OCI-LY7 (cell line): ENCODE results near the gene SLC66A3. TPM values are rescaled to one million over a fixed set of nuclear protein-coding genes. Genes with fewer than 3 reads are reported as not detected.

Experiments used
- BruUV-seq: library from RNA; stranded (reverse); fragments of 400-500 nt; replicated peaks from 2 replicates; lab custom pipeline; 2021; lab: Mats Ljungman, UMichigan
- CTCF ChIA-PET: fragments of 300-600 bp; sonication (Branson Sonifier 250); formaldehyde crosslinking; loops from one replicate; lab custom pipeline; 2022; ENCODE audit warnings: antibody characterized with exemption; ENCODE audit not compliant: unreplicated experiment; lab: Charles Lee
- POLR2A ChIA-PET: fragments of 300-600 bp; sonication (Branson Sonifier 250); formaldehyde crosslinking; loops from one replicate; lab custom pipeline; 2022; ENCODE audit warnings: antibody characterized with exemption; lab: Charles Lee
- DNase-seq: peaks from one replicate; pipeline ENCODE4 v3.0.0-alpha.2; 2015; ENCODE audit warnings: low spot score
- H2AFZ ChIP-seq: fragments of 200-600 bp; sonication (generic), shearing (Covaris generic); 2 replicates; pipeline ENCODE4 v1.6.1; 2014; ENCODE audit warnings: mild to moderate bottlenecking, antibody characterized with exemption, low read length, moderate library complexity
- H3K27ac ChIP-seq: fragments of 200-600 bp; sonication (generic); 2 replicates; pipeline ENCODE4 v1.5.1; 2014; ENCODE audit warnings: mixed run types, low read depth, mild to moderate bottlenecking, moderate library complexity, low read length, inconsistent platforms; ENCODE audit not compliant: poor library complexity, severe bottlenecking
- H3K36me3 ChIP-seq: fragments of 200-600 bp; sonication (generic); 2 replicates; pipeline ENCODE4 v1.6.1; 2014; ENCODE audit warnings: mild to moderate bottlenecking, antibody characterized with exemption, low read length, moderate library complexity, mixed read lengths; ENCODE audit not compliant: insufficient read depth
- H3K4me1 ChIP-seq: fragments of 200-600 bp; sonication (generic); 2 replicates; pipeline ENCODE4 v1.5.1; 2014; ENCODE audit warnings: mild to moderate bottlenecking, low read length; ENCODE audit not compliant: insufficient read depth, poor library complexity, severe bottlenecking
- H3K4me2 ChIP-seq: fragments of 200-600 bp; sonication (generic); 2 replicates; pipeline ENCODE4 v1.6.1; 2014; ENCODE audit warnings: mild to moderate bottlenecking, low read length
- H3K4me3 ChIP-seq: fragments of 200-600 bp; sonication (generic); 2 replicates; pipeline ENCODE4 v1.5.1; 2014; ENCODE audit warnings: mild to moderate bottlenecking, low read depth, low read length; ENCODE audit not compliant: poor library complexity, severe bottlenecking
- H3K79me2 ChIP-seq: fragments of 200-600 bp; sonication (generic); 2 replicates; pipeline ENCODE4 v1.6.1; 2016; ENCODE audit warnings: low read depth, mild to moderate bottlenecking, low read length, moderate library complexity, mixed read lengths; ENCODE audit not compliant: insufficient read depth
- H3K9me2 ChIP-seq: fragments of 200-600 bp; sonication (generic); 2 replicates; pipeline ENCODE4 v1.6.1; 2016; ENCODE audit warnings: mild to moderate bottlenecking, low read length, mixed read lengths; ENCODE audit not compliant: insufficient read depth
- H3K9me3 ChIP-seq: fragments of 200-600 bp; sonication (generic); 2 replicates; pipeline ENCODE4 v1.6.1; 2014; ENCODE audit warnings: mild to moderate bottlenecking, mixed run types, low read length, mixed read lengths
- H4K20me1 ChIP-seq: fragments of 200-600 bp; sonication (generic); 2 replicates; pipeline ENCODE4 v1.6.1; 2014; ENCODE audit warnings: mild to moderate bottlenecking, antibody characterized with exemption, low read length, moderate library complexity, mixed read lengths; ENCODE audit not compliant: insufficient read depth
- CTCF ChIP-seq: fragments of 200-600 bp; sonication (generic); conservative IDR thresholded peaks from 2 replicates; pipeline ENCODE4 v1.5.1; 2014; ENCODE audit warnings: mild to moderate bottlenecking, antibody characterized with exemption, low read length, moderate library complexity, mixed read lengths
- EZH2phosphoT487 ChIP-seq: fragments of 200-600 bp; sonication (generic); IDR thresholded peaks from 2 replicates; pipeline ENCODE4 v1.6.1; 2018; ENCODE audit warnings: low read depth, borderline replicate concordance, mild to moderate bottlenecking, mixed run types, antibody characterized with exemption, low read length, moderate library complexity, mixed read lengths
- intact Hi-C: fragments of 100-400 bp; cut with micrococcal nuclease; formaldehyde crosslinking; loops from one replicate; pipeline ENCODE4 v1.10.0; 2022; ENCODE audit not compliant: unreplicated experiment
- total RNA-seq, 2 experiments: library from RNA; depleted of rRNA in 1 of 2; stranded (reverse); fragments of >200 nt in 1 of 2; shearing (Covaris generic) in 1 of 2; gene quantifications; 2 replicates each; pipeline ENCODE4 v1.2.3, GENCODE V29; 2014 to 2022

The SLC66A3 gene
- total RNA-seq, 2 experiments from 2014 or later = 6.0 to 10.0 TPM

- BruUV-seq = no TSS peak
- peak overlapping the region; percentile 83 for H2AFZ ChIP-seq
- peak; percentile 89 for DNase-seq
- H3K9me3 ChIP-seq = no peaks in the 10 kb centered on the region
- peak overlapping the region; percentile 80 for H3K4me2 ChIP-seq
- TF ChIP-seq CTCF = peak; percentile 78
- TF ChIP-seq EZH2phosphoT487 = no peak
- H3K4me3 ChIP-seq = peak overlapping the region; percentile 50
- H3K36me3 ChIP-seq = no peaks in the 10 kb centered on the region
- ChIA-PET CTCF (interaction anchor here (0.6 to 1.2 kb wide), 2 partner anchors 86 to 291 kb away, joined by 3 to 11 read pairs; no protein-coding TSS in a partner anchor), POLR2A (interaction anchor here (0.6 kb wide), 1 partner anchor 309 kb away, joined by 3 read pairs; no protein-coding TSS in a partner anchor)
- peaks cover 27% of the 10 kb centered on the region for H3K4me1 ChIP-seq
- no peaks in the 10 kb centered on the region for H3K79me2 ChIP-seq
- intact Hi-C loops = loop anchor here (2.0 to 5.0 kb wide), 2 partner anchors 297 to 552 kb away; no protein-coding TSS in a partner anchor
- no peaks in the 10 kb centered on the region for H4K20me1 ChIP-seq
- no peak overlapping the region for H3K27ac ChIP-seq
- H3K9me2 ChIP-seq = no peaks in the 10 kb centered on the region
Measured at GRCh38 chr2:11129598-11130449, 25.4 kb upstream of the SLC66A3 start.

DNA sequence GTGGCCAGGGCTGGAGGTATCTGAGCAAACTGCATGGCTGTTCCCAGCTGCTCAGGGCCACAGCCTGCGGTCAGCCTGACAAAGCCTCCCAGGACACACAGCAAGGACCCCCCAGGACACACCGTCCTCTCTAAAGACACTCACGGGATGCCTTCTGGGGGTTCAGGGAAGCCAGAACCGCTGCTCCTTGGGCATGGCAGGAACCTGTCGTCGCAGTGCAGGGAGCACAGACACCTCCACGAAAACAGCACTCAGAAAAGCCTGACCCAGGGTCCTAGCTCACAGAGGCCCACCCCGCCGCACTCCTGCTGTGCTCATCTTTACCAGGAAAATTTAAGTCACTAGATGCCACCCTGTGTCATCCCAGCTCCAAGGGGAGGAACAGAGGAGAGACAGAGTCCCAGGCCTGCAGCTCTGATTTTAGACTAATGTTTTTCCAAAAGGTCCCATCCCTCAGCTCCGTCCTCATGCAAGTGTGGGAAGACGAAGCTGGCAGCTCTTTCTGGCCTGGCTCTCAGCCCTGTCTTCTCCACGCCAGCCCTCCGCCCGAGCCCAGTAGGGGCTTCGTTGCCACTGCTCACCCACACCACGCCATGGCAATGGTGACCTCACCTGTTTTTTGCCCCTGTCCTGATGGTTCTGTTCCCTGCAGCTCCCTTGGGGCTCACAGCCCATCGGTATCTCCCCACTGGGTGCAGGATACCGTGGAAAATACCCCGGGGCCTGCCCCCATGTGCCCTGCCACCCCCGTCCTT, 23.9 kb upstream of the SLC66A3 start:
- no peaks in the 10 kb centered on the region for H4K20me1 ChIP-seq
- no TSS peak for BruUV-seq
- TF ChIP-seq CTCF (no peak), EZH2phosphoT487 (no peak)

More for the DNA sequence above, 23.9 kb upstream of the SLC66A3 start:
- Histone ChIP-seq H3K4me3 (no peak overlapping the region), H3K4me2 (no peak overlapping the region), H3K36me3 (no peaks in the 10 kb centered on the region), H3K4me1 (peaks cover 27% of the 10 kb centered on the region), H2AFZ (no peak overlapping the region), H3K27ac (no peak overlapping the region), H3K9me3 (no peaks in the 10 kb centered on the region), H3K79me2 (no peaks in the 10 kb centered on the region), H3K9me2 (no peaks in the 10 kb centered on the region)
- ChIA-PET CTCF (interaction anchor here (0.6 kb wide), 1 partner anchor 320 kb away, joined by 10 read pairs; no protein-coding TSS in a partner anchor), POLR2A (interaction anchor here (1.1 to 1.3 kb wide), 2 partner anchors 7 to 93 kb away, joined by 3 to 5 read pairs; no protein-coding TSS in a partner anchor)
- no peak for DNase-seq
- intact Hi-C loops = loop anchor here (2.0 to 5.0 kb wide), 2 partner anchors 299 to 551 kb away; no protein-coding TSS in a partner anchor
